HG02938 (cell line): ENCODE results near the gene ESRP2.
A peak's percentile ranks its signal among the peaks of the same experiment; 100 is the strongest.

Experiments used
- ATAC-seq: cut with Tn5 transposase; IDR thresholded peaks from one replicate; pipeline ENCODE4 v1.9.1; 2021; ENCODE audit warnings: mild to moderate bottlenecking, moderate library complexity; ENCODE audit not compliant: unreplicated experiment

The ESRP2 gene

DNA sequence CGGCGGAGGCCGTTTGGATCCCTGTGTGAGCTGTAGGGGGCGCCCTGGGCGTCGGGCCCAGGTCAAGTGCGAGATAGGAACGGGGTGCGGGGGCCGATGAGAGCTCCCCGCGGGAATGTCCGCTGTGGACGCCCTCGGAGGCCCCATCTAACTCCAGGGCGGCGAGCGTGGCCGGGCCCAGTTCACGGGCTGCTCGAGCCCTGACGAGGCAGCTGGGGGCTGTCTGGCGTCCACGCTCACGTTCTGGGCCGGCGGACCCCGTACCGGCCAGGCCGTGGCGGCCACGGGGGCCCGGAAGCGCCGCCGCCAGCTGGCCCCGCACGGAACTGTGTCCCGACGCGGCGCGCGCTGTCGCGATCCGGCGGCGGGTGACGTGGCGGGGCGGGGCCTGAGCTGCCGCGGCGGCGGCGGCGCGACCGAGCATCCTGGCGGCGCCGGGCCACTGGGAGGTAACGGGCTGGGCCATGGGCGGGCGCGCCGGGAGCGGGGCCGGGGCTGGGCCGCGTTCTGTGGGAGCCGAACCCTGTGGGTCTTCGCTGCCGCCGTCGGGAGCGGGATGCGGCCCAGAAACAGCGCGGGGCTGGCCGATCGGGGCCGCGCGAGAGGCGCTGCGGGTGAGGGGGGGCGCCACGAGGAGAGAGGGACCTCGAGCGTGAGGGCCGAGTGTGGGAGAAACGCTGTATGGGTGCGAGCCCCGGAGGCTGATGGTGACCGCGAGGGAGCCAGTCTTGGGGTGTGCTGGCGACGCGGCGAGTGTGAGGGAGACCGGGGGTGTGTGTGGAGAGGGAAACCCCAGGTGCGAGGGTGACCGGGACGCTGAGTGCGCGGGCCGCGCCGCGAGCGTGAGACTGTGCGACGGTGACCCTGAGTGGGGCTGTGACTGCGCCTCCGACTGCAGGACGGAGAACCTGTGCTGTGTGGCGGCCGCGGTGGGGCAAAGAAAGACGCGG lies 28.5 kb upstream of the ESRP2 start, which contains the start of gene SLC7A6:
Gene SLC7A6, plus strand, starts transcription at position 399 of the 950 bp plus-strand sequence. CDS start 10,201 bp downstream, outside the sequence.
- ATAC-seq = peak; percentile 60

- ATAC-seq = no peak
Observed at GRCh38 chr16:68263559-68264127, 27.7 kb upstream of the ESRP2 start.

- no peak for ATAC-seq
Observed at GRCh38 chr16:68259007-68259825, 23.3 kb upstream of the ESRP2 start.

DNA sequence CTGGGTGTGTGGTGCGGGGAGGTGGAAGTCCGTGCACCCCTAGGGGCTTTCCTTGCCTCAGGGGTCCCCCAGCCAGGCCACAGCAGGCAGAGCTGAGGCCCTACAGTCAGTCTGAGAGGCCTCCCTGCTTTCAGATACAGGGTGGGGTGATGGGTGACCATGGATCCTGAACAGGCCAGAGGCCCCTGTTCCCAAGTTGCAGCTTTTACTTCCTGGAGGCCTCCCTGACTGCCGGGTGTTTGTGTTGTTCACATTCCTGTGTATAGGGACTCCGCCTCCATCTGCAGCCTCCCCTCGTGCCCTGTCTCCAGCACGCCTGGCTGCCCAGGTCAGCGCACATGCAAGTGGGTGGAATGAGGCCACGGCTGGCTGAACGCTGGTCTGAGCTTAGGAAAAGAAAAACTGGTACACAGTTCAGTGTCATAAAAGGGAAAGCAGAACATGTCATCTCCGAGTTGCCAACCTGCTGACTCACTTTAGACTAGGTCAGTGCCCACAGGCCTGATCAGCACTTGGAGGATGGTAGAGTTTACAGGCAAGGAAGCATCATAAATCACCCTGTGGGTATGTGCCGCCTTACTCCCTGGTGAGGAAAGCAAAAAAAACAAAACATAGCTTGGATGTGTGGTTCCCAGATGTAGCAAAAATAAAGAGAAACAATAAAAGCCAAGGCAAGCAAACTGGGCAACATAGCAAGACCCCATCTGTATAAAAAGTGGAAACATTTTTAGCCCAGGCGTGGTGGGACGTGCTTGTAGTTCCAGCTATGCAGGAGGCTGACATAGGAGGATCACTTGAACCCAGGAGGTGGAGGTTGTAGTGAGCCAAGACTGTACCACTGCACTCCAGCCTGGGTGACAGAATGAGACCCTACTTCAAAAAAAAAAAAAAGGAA lies 22.2 kb upstream of the ESRP2 start:
- ATAC-seq = no peak

GRCh38 chr16:68257251-68257905 lies 21.5 kb upstream of the ESRP2 start:
- no peak for ATAC-seq

GRCh38 chr16:68255712-68256111 lies 19.8 kb upstream of the ESRP2 start:
- ATAC-seq = no peak

DNA sequence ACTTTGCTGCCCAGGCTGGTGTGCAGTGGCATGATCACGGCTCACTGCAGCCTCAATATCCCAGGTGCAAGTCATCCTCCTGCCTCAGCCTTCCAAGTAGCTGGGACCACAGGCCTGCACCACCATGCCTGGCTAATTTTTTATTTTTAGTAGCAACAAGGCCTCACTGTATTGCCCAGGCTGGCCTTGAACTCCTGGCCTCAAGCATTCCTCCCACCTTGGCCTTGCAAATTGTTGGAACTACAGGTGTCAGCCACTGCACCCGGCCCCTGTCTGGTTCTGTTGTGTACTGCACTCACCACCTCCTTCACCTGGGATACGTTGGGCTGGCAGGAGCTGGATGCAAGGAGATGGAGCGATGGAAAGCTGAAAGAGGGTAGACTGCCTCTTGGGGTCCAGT lies 17.8 kb upstream of the ESRP2 start:
- no peak for ATAC-seq

GRCh38 chr16:68252383-68252782 lies 16.5 kb upstream of the ESRP2 start:
- no peak for ATAC-seq

GRCh38 chr16:68251832-68252231 lies 15.9 kb upstream of the ESRP2 start:
- ATAC-seq = no peak

- ATAC-seq = no peak
Observed at GRCh38 chr16:68250951-68251350, 15.0 kb upstream of the ESRP2 start.

GRCh38 chr16:68249371-68249770 lies 13.4 kb upstream of the ESRP2 start:
- no peak for ATAC-seq

GRCh38 chr16:68247932-68248331 lies 12.0 kb upstream of the ESRP2 start:
- no peak for ATAC-seq

- no peak for ATAC-seq
Observed at GRCh38 chr16:68247400-68247799, 11.5 kb upstream of the ESRP2 start.

DNA sequence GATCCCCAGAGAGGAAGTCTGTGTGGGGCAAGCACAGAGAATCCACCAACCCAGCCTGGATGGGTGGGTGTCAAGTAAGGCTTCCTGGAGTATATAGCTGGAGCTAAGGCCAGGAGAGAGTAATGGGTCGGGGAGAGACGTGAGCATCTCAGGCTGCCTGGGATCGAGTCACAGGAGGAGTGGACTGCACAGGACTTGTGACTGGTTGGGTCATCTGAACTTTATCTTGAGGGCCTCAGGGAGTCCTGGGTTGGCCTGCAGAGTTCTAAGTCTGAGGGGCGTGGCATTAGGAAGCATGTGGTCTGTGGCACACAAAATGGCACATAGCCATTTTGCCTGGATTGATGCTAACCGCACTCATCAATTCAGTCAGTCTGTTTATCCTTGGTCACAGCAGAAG lies 10.7 kb upstream of the ESRP2 start:
- ATAC-seq = no peak

DNA sequence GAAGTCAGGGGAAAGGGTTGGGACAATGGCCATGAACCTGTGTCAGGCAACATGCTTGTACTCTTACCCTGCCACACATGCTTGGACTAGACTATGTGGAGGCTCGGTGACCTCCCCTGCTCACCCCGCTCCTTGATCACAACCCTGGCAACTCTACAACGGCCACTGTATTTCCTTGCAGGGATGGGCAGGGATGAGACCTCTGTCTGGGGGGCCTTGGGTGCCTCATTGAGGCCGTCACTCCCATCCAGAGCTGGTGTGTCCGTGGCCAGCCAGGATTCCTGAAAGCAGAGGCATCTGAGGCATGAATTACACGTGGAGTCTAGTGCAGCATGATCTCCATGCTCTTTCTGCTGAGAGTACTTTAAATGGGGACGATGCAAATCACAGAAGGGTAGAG lies 10.2 kb upstream of the ESRP2 start:
- no peak for ATAC-seq

DNA sequence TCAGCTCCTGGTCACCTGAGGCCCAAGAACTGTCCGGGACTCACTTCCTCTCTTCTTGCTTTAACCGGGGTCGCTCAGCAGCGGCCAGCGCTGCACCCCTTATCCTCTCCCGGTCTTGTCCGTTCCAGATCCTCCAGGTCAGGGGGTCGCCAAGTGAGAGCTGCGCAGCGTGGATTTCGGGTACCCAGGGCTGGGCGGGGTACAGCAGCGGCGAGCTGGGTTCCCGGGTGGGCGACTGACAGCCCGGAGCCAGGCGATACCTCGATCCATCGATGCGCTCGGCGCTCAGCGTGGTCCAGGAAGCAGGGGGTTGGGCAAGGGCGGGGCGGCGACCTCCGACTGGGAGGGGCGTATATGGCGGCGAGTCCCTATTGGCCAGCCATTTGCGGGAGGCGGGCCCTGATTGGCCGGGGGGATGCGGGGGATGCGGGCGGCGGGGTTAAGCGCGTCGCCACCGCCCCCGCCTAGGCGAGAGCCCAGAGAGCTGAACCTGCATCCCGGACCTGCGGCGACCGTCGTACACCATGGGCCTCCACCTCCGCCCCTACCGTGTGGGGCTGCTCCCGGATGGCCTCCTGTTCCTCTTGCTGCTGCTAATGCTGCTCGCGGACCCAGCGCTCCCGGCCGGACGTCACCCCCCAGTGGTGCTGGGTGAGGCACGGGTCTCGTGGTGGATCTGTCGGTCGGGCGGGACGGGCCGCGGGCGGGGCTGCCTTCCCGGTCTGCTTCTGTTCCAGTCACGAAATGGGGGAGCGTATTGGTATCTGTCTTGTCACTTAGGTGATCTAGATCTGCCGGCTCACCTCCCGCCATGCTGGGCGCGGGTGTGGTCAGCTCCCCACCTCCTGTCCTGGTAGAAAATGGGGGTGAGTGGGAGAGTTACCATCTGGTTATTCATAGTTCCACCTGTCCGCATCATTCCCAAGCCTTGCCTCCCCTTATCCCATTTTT lies 9.3 kb upstream of the ESRP2 start, which contains the start of gene PLA2G15:
Gene PLA2G15, plus strand, starts transcription at position 471 of the 951 bp plus-strand sequence. Its CDS starts 54 bp downstream, at position 525.
- peak; percentile 81 for ATAC-seq

DNA sequence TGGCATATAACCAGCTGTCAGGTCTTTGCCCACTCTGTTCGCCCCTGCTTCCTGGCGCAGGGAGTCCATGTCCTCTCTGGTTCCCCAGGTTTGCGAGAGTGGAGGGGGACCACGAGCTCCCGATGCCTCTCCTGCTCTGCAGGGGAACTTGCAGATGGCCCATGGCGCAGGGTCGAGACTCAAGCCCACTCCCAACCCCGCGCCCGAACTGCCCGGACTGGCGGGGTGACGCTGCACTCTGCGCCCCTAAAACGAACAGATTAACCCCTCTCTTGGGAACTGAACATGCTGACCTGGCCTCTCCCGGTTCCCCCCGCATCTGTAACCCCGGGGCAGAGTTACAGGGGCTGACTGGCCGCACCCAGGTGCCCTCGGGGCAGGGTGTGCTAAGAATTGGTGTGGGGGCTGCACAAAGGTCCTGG lies 8.6 kb upstream of the ESRP2 start:
- ATAC-seq = no peak
